Progenitor cell of endocrine pancreas (in vitro differentiated cells): ENCODE data around the gene DSG4. TPM values are rescaled to one million over a fixed set of nuclear protein-coding genes. Genes with fewer than 3 reads are reported as not detected.
"Not testable (repeated sequence)": the region's sequence is repeated elsewhere in the genome, so short reads cannot be mapped to it uniquely, and the experiment has no call there.

Experiments used
- DNase-seq: peaks from one replicate; pipeline ENCODE4 v3.0.0; 2021; ENCODE audit warnings: low spot score; ENCODE audit not compliant: unreplicated experiment
- H3K27ac Mint-ChIP-seq: 2 replicates; pipeline ENCODE4 v1.8.0; 2021; ENCODE audit warnings: mild to moderate bottlenecking, moderate library complexity, mixed read lengths
- H3K27me3 Mint-ChIP-seq: 2 replicates; pipeline ENCODE4 v1.8.0; 2021; ENCODE audit warnings: mixed read lengths
- H3K36me3 Mint-ChIP-seq: 2 replicates; pipeline ENCODE4 v1.8.0; 2022; ENCODE audit warnings: mixed read lengths; ENCODE audit not compliant: insufficient read depth
- H3K4me1 Mint-ChIP-seq: 2 replicates; pipeline ENCODE4 v1.8.0; 2021; ENCODE audit warnings: low read depth, mixed read lengths
- H3K4me3 Mint-ChIP-seq: 2 replicates; pipeline ENCODE4 v1.8.0; 2021; ENCODE audit warnings: low read depth, mild to moderate bottlenecking, moderate library complexity, mixed read lengths
- H3K9me3 Mint-ChIP-seq: 2 replicates; pipeline ENCODE4 v1.8.0; 2021; ENCODE audit warnings: low read depth, mixed read lengths
- long read RNA-seq: library from polyadenylated mRNA; unstranded; transcript quantifications from one replicate; pipeline ENCODE4 v2.0.0, GENCODE V29; 2020
- total RNA-seq: library from RNA; stranded (reverse); gene quantifications from 2 replicates; pipeline ENCODE4 v1.2.1, GENCODE V29; 2021
- TF ChIP-seq, protein P1 (sequence below): fragments of 200-600 bp; sonication (generic); IDR thresholded peaks from one replicate; pipeline ENCODE4 v1.5.0; 2021; ENCODE audit warnings: antibody characterized with exemption, mild to moderate bottlenecking; ENCODE audit not compliant: unreplicated experiment

DSG4 gene, protein sequence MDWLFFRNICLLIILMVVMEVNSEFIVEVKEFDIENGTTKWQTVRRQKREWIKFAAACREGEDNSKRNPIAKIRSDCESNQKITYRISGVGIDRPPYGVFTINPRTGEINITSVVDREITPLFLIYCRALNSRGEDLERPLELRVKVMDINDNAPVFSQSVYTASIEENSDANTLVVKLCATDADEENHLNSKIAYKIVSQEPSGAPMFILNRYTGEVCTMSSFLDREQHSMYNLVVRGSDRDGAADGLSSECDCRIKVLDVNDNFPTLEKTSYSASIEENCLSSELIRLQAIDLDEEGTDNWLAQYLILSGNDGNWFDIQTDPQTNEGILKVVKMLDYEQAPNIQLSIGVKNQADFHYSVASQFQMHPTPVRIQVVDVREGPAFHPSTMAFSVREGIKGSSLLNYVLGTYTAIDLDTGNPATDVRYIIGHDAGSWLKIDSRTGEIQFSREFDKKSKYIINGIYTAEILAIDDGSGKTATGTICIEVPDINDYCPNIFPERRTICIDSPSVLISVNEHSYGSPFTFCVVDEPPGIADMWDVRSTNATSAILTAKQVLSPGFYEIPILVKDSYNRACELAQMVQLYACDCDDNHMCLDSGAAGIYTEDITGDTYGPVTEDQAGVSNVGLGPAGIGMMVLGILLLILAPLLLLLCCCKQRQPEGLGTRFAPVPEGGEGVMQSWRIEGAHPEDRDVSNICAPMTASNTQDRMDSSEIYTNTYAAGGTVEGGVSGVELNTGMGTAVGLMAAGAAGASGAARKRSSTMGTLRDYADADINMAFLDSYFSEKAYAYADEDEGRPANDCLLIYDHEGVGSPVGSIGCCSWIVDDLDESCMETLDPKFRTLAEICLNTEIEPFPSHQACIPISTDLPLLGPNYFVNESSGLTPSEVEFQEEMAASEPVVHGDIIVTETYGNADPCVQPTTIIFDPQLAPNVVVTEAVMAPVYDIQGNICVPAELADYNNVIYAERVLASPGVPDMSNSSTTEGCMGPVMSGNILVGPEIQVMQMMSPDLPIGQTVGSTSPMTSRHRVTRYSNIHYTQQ
- total RNA-seq, result not detected in 2 replicates
- long read RNA-seq, partial matches to known transcripts, result 1 of 1 reads
- long read RNA-seq, other reads (novel, unspliced or antisense), result 0 of 1 reads

DNA sequence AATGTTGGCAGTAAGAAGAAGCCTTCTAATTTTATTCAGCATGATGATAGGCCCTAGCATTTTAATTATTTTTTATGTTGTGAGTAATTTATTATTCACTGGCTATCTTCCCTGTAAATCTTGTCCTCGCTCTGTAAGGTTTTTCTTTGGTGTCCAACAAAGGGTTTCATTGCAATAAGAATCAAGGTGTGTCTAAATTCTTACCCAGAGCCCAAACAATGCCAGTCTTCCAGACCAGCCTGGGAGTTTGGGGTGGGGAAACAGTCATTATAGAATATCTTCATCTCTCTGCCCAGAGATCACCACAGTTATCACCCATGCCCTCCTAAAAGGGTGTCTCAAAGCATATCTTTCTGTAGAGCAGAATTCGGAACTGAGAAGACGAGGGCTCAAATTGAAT, at the start of gene DSG4:
Gene DSG4, plus strand, starts transcription at position 301 of the 400 bp plus-strand sequence. CDS start 135 bp downstream, outside the sequence.
- DNase-seq, result no peak
- H3K27me3 Mint-ChIP-seq, result no peaks in the 10 kb centered on the region
- peaks cover 9% of the 10 kb centered on the region for H3K4me1 Mint-ChIP-seq
- no peak within 1 kb of the TSS for H3K4me3 Mint-ChIP-seq
- H3K9me3 Mint-ChIP-seq, result no peaks in the 10 kb centered on the region
- TF ChIP-seq, protein P1, sequence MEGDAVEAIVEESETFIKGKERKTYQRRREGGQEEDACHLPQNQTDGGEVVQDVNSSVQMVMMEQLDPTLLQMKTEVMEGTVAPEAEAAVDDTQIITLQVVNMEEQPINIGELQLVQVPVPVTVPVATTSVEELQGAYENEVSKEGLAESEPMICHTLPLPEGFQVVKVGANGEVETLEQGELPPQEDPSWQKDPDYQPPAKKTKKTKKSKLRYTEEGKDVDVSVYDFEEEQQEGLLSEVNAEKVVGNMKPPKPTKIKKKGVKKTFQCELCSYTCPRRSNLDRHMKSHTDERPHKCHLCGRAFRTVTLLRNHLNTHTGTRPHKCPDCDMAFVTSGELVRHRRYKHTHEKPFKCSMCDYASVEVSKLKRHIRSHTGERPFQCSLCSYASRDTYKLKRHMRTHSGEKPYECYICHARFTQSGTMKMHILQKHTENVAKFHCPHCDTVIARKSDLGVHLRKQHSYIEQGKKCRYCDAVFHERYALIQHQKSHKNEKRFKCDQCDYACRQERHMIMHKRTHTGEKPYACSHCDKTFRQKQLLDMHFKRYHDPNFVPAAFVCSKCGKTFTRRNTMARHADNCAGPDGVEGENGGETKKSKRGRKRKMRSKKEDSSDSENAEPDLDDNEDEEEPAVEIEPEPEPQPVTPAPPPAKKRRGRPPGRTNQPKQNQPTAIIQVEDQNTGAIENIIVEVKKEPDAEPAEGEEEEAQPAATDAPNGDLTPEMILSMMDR, result no peak
- H3K27ac Mint-ChIP-seq, result no peak within 1 kb of the TSS
- H3K36me3 Mint-ChIP-seq, result no peaks in the 10 kb centered on the region

DNA sequence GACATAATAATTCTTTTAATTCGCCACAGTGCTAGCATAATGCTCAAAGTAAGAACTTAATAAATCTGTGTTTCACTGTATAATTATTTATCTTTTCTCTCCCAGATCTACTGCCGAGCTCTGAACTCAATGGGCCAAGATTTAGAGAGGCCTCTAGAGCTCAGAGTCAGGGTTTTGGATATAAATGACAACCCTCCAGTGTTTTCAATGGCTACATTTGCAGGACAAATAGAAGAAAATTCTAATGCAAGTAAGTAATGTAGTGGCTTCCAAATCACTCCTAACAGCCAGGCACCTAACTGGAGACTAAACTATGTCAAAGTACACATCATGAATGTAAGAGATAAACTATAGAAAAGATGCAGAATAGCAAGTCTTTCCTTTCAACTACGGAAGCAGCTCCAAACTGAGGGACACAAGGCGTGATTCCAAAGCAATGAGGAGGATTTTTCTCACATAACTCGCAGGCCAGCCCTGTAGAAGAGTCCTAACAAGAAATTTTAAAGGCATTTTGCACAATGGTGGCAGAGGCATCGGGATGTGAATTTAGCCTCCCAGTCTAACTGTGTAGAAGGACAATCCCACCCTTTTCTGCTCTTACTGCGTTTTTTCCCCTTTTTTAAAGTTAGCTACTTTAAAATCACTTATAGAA, 46.7 kb upstream of the DSG4 start:
- H3K4me1 Mint-ChIP-seq, result peaks cover 1% of the 10 kb centered on the region
- no peaks in the 10 kb centered on the region for H3K36me3 Mint-ChIP-seq
- no peaks in the 10 kb centered on the region for H3K27me3 Mint-ChIP-seq
- no peak overlapping the region for H3K27ac Mint-ChIP-seq
- DNase-seq, result no peak
- H3K4me3 Mint-ChIP-seq, result no peak overlapping the region
- TF ChIP-seq, protein P1, result no peak
- H3K9me3 Mint-ChIP-seq, result no peaks in the 10 kb centered on the region

DNA sequence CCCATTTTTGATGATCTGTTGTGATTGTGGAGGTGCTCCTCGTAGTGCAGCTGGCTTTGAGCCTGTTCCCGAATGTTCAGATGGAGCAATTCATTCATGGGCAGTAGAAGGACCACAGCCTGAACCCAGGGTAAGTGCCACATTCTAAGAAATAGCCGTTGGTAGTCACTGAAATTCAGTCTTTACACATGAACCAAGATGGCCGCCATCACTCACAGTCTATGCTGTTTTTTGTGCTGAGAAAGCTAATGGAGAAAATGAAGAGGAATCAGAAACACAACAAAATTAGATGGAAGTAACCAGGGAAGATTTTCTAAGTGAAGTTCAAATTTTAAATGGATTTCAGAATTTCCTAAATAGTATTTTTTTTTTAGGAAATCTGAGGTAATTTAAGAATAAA, 33.1 kb upstream of the DSG4 start:
- Mint-ChIP-seq H3K9me3 (no peaks in the 10 kb centered on the region), H3K27ac (no peak overlapping the region), H3K27me3 (no peaks in the 10 kb centered on the region), H3K36me3 (no peaks in the 10 kb centered on the region), H3K4me3 (no peak overlapping the region), H3K4me1 (peaks cover 2% of the 10 kb centered on the region)
- no peak for DNase-seq
- TF ChIP-seq, protein P1, result no peak

DNA sequence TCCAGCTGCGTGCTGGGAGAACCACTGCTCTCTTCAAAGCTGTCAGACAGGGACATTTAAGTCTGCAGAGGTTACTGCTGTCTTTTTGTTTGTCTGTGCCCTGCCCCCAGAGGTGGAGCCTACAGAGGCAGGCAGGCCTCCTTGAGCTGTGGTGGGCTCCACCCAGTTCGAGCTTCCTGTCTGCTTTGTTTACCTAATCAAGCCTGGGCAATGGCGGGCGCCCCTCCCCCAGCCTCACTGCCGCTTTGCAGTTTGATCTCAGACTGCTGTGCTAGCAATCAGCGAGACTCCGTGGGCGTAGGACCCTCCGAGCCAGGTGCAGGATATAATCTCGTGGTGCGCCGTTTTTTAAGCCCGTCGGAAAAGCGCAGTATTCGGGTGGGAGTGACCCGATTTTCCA, 23.2 kb upstream of the DSG4 start:
- H3K9me3 Mint-ChIP-seq, H3K36me3 Mint-ChIP-seq, H3K4me1 Mint-ChIP-seq, DNase-seq, H3K27ac Mint-ChIP-seq, H3K4me3 Mint-ChIP-seq, H3K27me3 Mint-ChIP-seq: not testable (repeated sequence)

DNA sequence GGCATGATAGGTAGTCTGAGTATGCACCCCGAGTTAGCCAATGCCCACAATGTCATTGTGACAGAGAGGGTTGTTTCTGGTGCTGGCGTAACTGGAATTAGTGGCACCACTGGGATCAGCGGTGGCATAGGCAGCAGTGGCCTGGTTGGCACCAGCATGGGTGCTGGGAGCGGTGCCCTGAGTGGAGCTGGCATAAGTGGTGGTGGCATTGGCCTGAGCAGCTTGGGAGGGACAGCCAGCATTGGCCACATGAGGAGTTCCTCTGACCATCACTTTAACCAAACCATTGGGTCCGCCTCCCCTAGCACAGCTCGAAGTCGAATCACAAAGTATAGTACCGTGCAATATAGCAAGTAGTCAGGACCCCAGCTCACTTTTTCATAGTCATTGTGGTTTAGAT, 21.6 kb upstream of the DSG4 start:
- no peaks in the 10 kb centered on the region for H3K36me3 Mint-ChIP-seq
- H3K27ac Mint-ChIP-seq, result no peak overlapping the region
- TF ChIP-seq, protein P1, result no peak
- H3K9me3 Mint-ChIP-seq, result peaks cover 6% of the 10 kb centered on the region
- DNase-seq, result no peak
- no peaks in the 10 kb centered on the region for H3K27me3 Mint-ChIP-seq
- H3K4me1 Mint-ChIP-seq, result no peaks in the 10 kb centered on the region
- no peak overlapping the region for H3K4me3 Mint-ChIP-seq
